GM19463 (cell line): ENCODE data around the gene CD1E.
"Not testable (repeated sequence)": the region's sequence is repeated elsewhere in the genome, so short reads cannot be mapped to it uniquely, and the experiment has no call there.

Experiments
- ATAC-seq: cut with Tn5 transposase; IDR thresholded peaks from one replicate; pipeline ENCODE4 v1.9.1; 2021; ENCODE audit warnings: mild to moderate bottlenecking, moderate library complexity; ENCODE audit not compliant: unreplicated experiment

CD1E gene

GRCh38 chr1:158353303-158354075, at the start of gene CD1E:
CD1E (plus strand) TSS chr1:158353894; CDS start chr1:158353989, 95 bp downstream.
- no peak for ATAC-seq

DNA sequence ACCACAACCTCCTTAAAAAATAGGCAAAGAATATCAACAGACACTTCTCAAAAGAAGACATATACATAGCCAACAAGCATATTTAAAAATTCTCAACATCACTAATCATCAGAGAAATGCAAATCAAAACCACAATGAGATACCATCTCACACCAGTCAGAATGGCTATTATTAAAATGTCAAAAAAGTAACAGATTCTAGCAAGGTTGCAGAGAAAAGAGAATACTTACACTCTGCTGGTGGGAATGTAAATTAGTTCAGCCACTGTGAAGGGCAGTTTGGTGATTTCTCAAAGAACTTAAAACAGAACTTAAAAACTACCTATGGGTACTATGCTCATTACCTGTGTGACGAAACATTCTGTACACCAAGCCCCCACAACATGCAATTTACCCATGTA, 43.1 kb upstream of the CD1E start:
- ATAC-seq = peak; percentile 63

DNA sequence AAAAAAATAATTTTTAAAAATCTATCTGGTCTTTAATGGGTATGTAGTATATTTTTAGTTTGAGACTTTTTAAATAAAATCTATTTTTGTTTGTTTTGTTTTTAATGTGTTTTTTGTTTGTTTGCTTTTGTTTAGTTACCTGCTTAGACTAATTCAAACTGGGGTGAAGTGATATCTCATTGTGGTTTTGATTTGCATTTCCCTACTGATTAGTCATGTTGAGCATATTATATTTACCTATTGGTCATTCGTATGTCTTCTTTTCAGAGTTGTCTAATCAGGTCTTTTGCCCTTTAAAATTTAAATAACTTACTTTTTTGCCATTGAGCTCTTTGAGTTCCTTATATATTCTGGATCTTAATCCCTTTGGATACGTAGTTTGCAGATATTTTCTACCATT, 42.6 kb upstream of the CD1E start:
- ATAC-seq = peak; percentile 38

- ATAC-seq = no peak
Measured at GRCh38 chr1:158323866-158324265, 29.8 kb upstream of the CD1E start.

DNA sequence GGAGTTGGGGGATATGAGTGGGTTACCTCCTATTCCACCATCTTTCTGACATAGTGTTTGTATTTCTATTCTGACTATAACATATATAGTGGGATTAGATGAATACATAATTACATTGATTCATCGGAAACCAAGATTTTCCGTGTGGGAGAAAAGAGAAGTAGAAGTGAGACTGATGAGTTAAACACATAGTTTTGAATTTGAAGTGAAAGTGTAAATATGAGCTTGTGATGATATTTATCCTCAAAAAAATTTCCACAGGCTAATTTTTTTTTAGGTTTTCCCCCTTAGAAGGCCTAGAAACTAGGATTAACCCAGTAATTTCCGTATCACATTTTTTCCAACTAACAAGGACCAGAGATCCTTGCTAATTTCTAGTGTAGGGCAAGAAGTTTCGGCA, 29.3 kb upstream of the CD1E start:
- ATAC-seq = no peak

- ATAC-seq = no peak
Measured at GRCh38 chr1:158327481-158327880, 26.2 kb upstream of the CD1E start.

DNA sequence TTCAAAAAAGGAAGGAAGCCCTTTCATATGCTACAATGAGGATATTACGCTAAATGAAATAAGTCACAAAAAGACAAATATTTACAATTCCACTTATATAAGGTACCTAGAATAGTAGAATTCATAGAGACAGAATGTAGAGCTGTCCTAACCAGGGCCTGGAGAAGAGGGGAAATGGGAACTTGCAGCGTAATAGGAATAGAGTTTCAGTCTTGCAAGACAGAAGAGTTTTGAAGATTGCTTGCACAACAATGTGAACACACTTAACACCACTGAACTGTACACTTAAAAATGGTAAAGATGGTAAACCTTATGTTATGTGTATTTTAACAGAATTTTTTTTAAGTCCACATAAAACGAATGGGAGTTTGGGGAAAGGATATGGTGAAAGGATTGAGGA, 25.3 kb upstream of the CD1E start:
- no peak for ATAC-seq

DNA sequence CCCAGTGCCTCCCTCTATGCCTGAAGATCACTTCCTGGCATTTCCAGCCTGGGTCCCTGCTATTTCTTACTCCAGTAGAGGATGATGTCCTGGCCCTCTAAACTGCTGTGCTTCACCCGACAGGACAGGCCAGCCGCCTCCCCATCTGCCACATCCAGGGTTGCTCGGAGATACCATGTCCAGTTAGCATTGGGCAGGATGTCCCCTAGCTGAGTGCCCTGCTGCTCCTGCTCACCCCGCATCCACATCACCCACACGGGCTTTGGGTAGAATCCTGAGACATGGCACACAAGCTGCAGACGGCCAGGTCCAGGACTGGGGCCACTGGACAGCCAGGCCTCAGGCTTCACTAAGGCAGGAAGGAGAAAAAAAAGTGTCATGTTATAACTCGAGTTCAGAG, 24.4 kb upstream of the CD1E start:
- ATAC-seq = no peak

GRCh38 chr1:158329733-158330132, 24.0 kb upstream of the CD1E start:
- ATAC-seq = peak; percentile 48

GRCh38 chr1:158330391-158331105, 23.1 kb upstream of the CD1E start:
- ATAC-seq = no peak

DNA sequence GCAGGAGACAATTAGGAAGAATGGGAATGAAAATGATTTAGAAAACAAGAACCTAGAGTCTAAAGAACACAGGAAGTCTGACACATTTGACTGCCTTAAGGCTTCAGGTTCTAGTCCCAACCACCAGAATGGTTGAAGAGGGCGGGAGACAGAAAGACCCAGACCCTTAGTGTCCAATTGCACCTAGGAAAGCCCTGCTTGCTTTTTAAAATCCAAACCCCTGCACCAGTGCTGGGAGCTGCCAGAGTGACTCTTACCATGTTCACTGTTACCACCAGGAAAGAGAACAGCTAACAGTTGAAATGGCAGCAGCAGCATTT, 22.6 kb upstream of the CD1E start:
- ATAC-seq = no peak

DNA sequence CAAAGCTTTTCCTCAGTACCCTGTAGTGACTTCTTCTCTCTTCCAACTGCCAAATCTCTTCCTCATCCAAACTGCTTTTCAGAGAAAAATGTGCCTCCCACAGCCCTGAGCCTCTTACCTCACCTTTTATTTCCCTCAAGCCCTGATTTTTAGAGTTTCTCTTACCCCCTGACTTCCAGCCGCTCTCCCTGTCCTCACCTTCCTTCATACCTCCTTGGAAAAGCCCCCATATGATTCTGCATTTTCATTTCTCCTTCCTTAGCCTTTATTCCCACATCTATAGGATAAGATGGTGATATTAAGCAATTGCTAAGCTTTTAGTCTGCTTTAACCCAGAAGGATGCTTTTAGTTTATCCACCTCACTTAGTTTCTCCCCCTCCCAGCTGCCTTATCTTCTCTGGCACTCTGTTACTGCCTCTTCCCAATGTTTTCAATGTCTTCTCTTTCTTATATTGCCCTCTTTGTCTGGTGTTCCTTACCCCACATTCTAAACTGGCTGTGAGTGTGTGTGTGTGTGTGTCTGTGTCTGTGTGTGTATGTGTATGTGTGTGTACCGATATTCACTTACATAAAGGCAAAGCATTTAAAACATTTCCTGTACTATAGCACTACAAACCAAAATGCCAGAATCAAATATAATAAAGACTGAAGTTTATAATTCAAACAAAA, 22.1 kb upstream of the CD1E start, which contains the start of gene CD1B:
Gene CD1B, minus strand, starts transcription at position 51 of the 670 bp plus-strand sequence. CDS start 108 bp downstream, outside the sequence.
- no peak for ATAC-seq

- ATAC-seq = no peak
Measured at GRCh38 chr1:158333405-158334155, 20.1 kb upstream of the CD1E start.

DNA sequence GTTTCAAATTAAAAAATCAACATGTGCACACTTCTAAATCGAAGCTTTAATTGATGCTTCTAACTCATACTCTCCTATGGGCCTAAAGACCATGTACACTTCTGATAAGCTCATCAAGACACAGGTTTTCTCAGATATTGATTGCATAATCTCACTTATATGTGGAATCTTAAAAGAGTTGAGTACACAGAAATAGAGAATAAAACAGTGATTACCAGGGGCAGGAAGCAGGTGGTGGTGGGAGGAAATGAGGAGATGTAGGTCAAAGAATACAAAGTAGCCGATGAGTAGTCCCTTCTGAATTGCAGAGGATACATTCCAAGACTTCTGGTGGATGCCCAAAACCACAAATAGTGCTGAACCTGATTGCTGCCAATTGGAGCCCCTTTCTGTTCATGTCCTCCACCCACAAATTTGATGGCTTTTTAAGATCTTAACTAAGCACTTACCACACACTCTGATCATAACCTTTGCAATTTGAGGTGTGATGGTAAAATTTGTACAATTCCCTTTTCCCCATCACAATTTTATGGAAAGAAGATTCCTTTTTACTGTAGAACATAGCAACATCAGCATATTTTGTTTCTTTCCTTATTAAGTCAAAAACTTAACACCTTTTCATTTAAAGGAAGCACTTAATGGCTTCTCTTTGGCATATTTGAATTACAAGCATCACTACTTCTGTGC, 19.0 kb upstream of the CD1E start:
- no peak for ATAC-seq

- no peak for ATAC-seq
Measured at GRCh38 chr1:158335213-158335532, 18.5 kb upstream of the CD1E start.

DNA sequence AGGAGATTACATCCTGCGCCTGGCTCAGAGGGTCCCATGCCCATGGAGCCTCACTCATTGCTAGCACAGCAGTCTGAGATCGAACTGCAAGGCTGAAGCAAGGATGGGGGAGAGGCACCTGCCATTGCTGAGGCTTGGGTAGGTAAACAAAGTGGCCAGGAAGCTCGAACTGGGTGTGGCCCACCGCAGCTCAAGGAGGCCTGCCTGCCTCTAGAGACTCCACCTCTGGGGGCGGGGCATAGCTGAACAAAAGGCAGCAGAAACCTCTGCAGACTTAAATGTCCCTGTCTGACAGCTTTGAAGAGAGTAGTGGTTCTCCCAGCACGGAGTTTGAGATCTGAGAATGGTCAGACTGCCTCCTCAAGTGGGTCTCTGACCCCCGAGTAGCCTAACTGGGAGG, 17.3 kb upstream of the CD1E start:
- not testable (repeated sequence) for ATAC-seq

- not testable (repeated sequence) for ATAC-seq
Measured at GRCh38 chr1:158348946-158349345, 4.7 kb upstream of the CD1E start.

- no peak for ATAC-seq
Measured at GRCh38 chr1:158354255-158354654, 561 bp downstream of the CD1E start.

DNA sequence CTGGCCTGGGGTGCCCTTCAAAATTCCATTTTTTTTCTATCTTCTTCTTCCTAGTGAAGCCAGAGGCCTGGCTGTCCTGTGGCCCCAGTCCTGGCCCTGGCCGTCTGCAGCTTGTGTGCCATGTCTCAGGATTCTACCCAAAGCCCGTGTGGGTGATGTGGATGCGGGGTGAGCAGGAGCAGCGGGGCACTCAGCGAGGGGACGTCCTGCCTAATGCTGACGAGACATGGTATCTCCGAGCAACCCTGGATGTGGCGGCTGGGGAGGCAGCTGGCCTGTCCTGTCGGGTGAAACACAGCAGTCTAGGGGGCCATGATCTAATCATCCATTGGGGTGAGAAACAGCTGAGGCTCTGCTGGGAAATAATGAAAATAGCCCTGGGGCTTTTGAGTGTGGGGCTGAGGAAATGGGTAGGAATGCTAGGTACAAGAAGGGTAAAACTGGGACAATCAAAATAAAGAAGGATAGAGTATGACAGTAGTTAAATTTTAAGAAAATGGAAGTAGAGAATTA, 2.1 kb downstream of the CD1E start:
- ATAC-seq = no peak

DNA sequence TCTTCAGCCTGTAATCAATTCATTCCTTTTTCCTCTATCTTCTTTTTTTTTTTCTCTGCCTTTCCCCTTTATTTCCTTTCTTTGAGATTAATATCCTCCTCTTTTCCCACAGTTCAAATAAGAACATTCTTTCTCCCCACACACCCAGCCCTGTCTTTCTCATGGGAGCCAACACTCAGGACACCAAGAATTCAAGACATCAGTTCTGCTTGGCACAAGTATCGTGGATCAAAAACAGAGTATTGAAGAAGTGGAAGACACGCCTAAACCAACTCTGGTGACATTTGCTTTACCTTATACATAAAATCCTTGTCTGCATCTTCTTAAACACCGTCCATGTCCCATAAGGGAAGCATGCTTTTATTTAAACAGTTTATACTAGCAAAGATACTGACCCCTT, 2.9 kb downstream of the CD1E start:
- ATAC-seq = no peak

DNA sequence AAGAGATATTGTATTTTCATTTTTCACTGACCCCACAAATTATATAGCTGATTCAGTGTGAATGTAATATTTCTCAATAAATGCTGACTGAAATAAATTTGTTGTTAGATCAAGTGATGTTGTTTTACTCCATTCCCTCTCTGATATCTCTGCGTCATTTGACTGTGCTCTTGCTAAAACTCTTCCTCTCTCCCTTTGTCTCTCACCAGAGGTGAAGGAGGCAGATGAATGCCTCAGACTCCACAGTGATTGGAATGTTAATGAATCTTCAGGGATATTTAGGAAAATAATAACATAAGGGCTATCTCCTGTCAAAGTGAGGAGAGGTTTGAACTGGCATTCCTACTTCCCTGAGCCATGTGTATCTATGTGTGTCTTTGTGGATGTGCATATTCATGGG, 3.7 kb downstream of the CD1E start:
- ATAC-seq = no peak
